ENCODE measurements around the gene KRT5. TPM values are rescaled to one million over a fixed set of nuclear protein-coding genes. Genes with fewer than 3 reads are reported as not detected.

The KRT5 gene
- 0.62 TPM for total RNA-seq

DNA sequence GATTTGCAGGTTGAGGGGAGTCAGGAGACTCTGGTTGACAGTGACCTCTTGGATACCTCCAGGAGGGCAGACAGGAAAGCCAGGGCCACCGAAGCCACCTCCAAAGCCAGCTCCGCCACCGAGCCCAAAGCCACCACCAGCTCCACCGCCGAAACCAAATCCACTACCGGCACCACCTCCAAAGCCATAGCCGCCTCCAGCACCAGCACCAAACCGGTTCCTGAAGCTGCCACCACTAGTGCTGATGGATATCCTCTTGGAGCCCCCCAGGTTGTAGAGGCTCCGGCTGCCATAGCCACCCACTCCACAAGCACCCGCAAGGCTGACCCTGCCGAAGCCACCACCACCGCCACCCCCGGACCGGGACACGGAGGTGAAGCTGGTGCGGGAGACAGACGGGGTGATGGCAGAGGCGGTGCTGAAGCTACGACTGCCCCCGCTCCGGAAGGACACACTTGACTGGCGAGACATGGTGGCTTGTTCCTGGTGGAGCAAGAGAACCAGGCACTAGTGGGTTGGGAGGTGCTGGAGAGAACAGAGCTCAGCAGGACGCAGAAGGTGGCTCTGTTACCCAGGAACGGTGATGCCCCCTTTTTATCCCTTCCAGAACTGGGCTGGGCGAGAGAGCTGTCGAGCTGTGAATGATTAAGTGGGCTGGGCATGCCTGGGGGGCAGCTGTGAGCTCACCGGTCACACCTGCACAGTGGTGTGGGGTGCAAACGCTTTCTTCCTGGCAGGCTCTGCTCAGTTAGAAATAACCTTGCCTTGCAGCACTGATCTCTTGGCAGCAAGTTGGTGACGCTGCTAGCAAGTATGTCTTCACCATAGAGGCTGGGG, at the start of gene KRT5:
TSS of gene KRT5 (minus strand) at position 569 of the 837 bp plus-strand sequence. CDS start at position 471, 98 bp downstream.
- DNase-seq = no peak

- no peak for DNase-seq
Measured at GRCh38 chr12:52568111-52568510, 47.9 kb upstream of the KRT5 start.

- DNase-seq = no peak
Measured at GRCh38 chr12:52566847-52567291, 46.7 kb upstream of the KRT5 start.

DNA sequence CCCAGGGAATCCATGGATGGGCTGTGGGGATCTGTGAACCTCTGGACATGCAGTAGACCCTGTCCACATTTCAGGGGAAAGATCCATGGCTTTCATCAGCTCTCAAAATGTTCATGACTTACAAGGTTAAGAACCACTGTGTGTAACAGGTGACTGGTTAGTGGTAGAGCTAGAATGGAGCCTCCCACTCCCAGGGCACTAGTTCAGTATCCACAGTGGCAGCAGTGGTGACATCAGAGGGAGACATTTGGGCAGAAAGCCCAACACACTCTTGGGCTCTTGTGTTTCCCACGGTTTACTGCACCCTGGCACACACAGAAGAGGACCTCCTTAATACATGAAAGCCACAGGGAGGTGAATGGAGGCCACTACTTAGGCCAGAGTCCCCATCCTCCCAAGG, 44.4 kb upstream of the KRT5 start:
- DNase-seq = no peak

GRCh38 chr12:52561880-52562449, 41.8 kb upstream of the KRT5 start:
- DNase-seq = no peak

- DNase-seq = no peak
Measured at GRCh38 chr12:52559979-52560378, 39.8 kb upstream of the KRT5 start.

- no peak for DNase-seq
Measured at GRCh38 chr12:52558781-52559445, 38.7 kb upstream of the KRT5 start.

DNA sequence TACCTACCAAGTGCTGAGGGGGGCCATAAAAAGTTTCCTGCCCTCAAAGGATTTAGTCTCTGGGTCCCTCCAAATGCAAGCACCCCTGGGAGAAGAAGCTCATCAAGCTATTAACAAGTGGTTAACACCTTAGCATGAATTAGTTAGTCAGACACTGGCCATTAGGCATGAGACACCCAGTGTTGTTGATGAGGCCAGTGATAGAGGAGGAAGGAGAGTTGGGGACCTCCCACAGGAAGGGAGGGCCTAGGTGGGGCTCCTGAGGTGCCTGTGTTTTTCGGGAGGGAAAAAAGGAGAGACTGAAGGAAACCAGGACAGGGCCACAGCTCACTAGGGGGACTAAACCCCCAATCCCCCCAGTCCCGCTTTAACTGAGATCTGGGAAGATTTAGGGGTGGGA, 37.3 kb upstream of the KRT5 start:
- no peak for DNase-seq

DNA sequence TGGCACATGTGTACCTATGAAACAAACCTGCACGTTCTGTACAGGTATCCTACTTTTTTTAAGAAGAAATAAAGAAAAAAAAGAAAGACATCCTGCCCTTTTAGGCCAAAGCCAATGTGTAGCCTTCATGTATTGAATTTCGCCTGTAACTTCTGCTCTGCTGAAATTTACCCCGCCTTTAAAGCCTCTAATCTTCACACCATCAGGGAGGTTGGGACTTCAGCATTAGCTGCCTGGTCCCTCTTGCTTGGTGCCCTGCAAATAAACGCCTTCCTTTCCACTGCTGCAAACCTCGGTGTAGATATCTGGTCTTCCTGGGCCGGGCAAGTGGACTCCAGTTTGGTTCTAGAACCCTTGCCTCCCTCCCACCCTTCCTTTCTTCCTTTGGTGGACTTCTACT, 35.4 kb upstream of the KRT5 start:
- DNase-seq = no peak

- DNase-seq = no peak
Measured at GRCh38 chr12:52552681-52553195, 32.5 kb upstream of the KRT5 start, which contains the start of gene KRT71. TSS of gene KRT71 (minus strand) at chr12:52553145. CDS start at chr12:52553077, 68 bp downstream.

GRCh38 chr12:52552055-52552454, 31.9 kb upstream of the KRT5 start:
- no peak for DNase-seq

- DNase-seq = no peak
Measured at GRCh38 chr12:52551216-52551865, 31.1 kb upstream of the KRT5 start.

GRCh38 chr12:52546126-52546525, 25.9 kb upstream of the KRT5 start:
- no peak for DNase-seq

GRCh38 chr12:52543985-52544883, 24.0 kb upstream of the KRT5 start:
- DNase-seq = no peak

DNA sequence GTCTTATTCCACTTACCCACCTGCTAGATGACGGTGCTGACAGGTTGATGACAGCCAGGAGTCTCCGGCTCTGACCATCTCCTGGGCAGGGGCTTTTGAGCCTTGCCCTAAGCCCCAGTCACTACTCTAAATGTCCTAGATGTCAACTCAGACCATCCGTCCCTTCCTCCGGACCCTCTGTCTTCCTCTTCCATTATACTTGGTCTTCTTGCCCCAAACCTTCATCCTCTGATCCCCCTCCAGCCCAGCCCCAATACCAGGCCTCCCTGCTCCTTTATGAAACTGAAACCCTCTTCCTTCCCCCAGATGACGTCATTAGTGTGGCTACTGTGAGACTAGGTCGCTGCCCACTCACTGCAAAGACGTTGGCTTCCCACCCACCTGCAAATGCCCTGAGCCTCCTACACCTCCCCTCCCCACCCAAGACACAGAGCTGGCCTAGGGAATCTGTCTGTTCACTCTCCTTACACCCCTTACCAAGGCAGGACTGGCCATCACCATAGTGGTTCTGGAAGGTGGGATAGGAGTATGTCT, 22.7 kb upstream of the KRT5 start:
- no peak for DNase-seq

DNA sequence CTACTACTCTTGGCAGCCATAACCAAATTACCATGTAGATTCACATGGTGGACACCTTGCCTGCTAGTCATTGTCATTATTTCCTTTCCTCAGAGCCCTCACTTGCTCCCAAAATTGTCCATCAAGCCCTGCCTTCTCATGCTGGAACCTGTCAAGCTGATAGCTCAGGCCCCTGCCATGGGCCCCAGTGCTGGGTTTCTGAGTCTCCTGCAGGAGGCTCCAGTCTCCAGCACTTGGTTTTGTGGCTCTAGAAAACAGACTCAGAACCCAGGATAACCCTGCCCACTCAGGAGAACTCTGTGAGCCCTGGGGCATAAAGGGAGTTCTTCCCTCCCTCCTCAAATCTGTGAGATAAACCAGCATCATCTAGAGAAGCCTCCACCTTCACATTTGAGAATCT, 22.0 kb upstream of the KRT5 start:
- DNase-seq = no peak

DNA sequence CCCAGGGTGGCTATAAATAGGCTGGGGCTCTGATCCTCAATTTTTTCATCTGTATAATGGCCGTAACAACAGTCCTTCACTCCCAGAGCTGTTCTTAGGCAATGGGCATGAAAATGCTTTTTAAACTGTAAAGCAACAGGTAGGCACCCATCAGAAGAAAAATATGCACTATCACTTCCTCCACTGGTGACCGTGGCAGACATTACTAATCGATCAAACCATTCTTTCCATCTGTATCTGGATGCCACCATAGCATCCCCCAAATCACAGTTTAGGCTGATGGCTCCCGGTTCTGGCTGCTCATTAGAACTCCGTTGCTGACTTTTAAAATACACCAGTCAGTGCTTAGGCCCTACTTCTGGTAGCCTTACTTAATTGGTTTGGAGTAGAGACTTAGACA, 21.5 kb upstream of the KRT5 start:
- DNase-seq = no peak

GRCh38 chr12:52540531-52540930, 20.3 kb upstream of the KRT5 start:
- no peak for DNase-seq

- no peak for DNase-seq
Measured at GRCh38 chr12:52539821-52540173, 19.6 kb upstream of the KRT5 start.

- no peak for DNase-seq
Measured at GRCh38 chr12:52539083-52539820, 19.1 kb upstream of the KRT5 start.

DNA sequence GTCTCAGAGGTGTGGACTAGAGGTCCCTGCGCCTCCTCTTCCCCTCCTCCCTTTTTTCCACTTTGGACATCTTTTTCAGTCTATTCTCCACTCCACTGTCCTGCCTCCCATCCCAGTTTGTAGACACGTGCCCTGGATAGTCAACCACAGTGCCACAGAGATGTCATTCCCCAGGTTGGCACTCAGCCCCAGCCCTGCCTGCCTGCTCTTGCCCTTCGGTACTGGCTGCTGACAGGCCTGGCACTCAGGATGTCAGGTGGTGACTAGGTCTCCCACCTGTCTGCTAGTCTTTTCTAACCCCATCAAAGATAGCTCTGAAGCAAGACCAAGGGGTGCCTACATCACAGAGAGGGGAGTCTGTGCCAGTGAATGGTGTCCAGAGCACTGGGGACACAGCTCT, 16.9 kb upstream of the KRT5 start:
- DNase-seq = no peak
